Endometrial microvascular endothelial cells (primary cell): ENCODE results near the gene COL27A1. TPM values are rescaled to one million over a fixed set of nuclear protein-coding genes. Genes with fewer than 3 reads are reported as not detected.

Experiments
- in situ Hi-C: cut with HindIII; loops from 2 replicates; pipeline ENCODE4 v1.10.0; 2017; ENCODE audit warnings: low sequenced_read_pairs, low pct_unique_long_range_greater_than_20kb; ENCODE audit errors: inconsistent ontology term
- total RNA-seq: library from RNA; depleted of rRNA; stranded (reverse); fragments of >200 nt; gene quantifications from one replicate; pipeline ENCODE4 v1.2.3, GENCODE V29; 2015; ENCODE audit errors: inconsistent ontology term

COL27A1 gene
- total RNA-seq, 1 donor from 2014 or later: 17.4 TPM

DNA sequence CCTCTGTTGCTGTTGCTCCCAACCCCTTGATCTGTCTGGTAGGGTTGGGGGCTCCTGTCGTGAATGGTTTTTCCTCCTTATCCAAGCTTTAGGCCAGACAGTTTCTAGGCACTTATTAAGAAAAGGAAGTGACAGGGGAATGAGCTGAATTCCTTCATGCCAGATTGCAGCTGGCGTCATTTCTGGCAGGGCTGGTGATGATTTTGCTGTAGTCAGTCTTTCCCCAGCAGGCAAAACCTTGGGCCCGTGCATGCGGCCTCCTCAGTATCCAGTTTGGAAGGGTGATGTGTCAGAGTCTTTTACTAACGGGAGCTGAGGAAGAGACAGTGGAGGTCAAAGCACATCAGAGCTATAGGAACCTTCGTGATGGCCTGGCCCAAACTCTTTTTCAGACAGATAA, 58.8 kb downstream of the COL27A1 start:
- in situ Hi-C loops: no loop called here

DNA sequence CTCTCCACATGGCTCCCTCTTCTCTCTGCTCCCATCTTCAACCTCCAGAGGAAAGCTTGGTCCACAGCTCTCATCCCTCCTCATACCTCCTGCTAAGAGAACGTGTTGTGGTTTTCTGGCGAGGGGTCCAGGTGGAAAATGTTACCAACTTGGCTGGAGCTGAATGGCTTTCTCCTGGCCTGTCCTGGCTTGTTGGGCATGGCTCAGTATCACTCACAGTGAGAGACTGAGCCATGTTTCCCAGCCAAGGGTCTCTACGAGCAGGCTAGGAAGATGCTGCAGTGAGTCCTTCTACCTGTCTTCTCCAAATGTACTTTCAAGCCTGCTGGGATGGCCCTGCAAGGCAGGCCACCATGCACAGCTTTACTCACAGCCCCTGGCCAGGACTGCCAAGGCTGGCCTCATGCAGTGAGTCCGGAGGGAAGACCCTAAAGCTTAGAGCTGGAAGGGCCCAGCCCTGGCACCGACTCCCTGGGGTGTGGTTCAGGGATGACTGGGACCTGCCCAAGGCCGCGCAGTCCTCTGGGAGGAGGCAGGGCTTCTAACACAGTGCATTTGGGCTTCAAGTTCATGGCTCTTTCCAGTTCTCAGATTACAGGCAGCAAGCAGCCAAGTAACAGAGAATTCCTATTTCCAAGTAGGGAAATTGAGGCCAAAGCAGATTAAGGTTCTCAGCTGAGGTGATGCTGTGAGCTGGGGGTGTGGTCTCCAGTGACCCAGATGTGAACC, 59.5 kb downstream of the COL27A1 start:
- in situ Hi-C loops: no loop called here

DNA sequence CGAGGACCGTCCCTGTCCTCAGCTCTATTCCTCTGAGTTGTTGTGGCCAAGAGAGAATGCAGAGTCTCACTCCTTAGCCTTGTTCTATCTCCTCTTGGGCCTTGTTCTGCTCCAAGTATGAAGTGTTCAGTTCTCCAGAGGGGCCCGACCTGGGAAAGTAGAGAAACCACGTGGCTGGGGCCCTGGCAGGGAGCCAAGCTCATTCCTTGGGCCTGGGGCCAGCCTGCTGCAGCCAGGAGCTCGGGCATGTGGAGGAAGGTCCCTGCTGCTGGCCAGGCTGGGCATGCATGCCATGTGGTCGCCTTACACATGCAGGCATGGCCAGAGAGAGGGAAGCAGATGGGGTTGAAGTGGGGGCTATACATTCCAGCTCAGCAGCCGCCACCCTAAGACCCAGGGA, 60.7 kb downstream of the COL27A1 start:
- in situ Hi-C loops: no loop called here

DNA sequence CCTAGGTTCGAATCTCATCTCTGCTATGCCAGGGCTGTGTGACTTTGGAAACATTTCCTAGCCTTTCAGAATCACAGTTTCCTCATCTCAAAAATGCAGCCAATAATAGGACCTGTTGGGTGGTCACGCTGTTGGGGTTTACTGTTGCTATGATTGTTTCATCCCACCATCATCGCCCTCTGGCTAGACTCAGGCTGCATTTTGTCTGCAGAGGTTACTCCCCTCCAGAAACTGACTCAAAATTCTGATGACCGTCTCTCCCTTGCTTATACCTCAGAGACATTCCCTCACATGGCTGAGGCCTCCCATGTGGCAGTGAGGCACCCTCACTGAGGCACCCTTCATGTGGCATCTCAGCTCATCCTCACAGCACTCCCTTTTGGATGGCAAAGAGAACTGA, 61.6 kb downstream of the COL27A1 start:
- in situ Hi-C loops: no loop called here

DNA sequence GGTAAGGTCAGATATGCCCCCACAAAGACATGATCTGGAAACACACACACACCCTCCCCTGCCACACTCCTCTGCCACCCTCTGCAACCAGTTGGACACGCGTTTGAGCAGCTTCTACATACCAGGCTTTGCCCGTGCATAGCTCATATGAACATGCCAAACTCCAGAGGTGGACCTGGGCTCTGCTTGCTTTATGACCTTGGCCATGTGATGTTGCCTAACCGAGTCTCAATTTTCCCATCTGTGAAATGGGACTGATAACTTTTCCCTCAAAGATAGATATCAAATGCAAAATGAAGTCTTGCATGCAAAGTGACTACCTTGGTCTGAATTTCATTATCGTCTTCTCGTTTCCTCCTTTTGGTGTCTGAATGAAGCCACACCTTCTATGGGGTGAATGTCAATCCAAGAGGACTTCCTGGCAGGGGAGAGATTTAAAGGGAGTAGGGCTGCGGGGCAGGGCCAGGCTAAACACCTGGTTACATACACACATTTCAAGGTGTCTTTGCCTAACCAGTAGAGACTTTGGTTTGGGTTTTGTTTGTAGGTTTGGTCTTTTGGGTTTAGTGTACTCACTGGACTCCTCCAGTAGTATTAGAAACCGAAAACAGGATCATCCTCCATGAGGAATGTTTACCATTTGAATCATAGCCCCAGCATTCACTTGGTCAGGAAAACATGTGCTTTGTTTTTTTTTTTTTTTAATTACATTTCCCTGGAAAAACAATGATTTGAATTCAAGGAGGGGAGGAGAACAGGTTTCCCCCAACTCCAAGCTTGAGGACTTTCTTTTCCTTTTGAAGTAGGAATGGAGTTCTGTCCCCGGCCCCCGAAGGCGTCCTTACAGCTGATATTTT, 63.2 kb downstream of the COL27A1 start:
- in situ Hi-C loops: no loop called here

DNA sequence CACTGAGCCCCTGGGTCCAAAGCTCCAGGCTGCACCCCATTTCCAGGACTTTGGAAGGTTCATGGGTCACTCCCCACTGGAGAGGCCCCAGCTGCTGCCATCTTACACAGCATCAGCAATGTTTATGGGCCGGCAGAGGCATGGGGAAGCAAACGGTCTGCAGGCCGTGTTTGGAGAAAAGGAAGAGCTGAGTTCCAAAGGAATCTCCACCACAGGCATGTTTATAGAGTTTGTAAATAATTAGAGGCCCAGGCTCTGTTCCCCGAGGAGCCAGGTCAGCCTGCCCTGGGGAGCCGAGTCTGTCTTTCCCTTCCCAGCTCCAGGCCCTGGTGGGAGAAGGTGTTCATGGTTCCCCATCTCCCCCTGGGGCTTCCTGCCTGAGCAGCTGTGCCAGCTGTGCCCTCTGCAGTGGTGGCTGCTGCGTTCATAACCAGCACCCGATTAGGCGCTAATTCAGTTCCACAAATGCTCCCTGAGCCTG, 64.8 kb downstream of the COL27A1 start:
- in situ Hi-C loops: no loop called here

DNA sequence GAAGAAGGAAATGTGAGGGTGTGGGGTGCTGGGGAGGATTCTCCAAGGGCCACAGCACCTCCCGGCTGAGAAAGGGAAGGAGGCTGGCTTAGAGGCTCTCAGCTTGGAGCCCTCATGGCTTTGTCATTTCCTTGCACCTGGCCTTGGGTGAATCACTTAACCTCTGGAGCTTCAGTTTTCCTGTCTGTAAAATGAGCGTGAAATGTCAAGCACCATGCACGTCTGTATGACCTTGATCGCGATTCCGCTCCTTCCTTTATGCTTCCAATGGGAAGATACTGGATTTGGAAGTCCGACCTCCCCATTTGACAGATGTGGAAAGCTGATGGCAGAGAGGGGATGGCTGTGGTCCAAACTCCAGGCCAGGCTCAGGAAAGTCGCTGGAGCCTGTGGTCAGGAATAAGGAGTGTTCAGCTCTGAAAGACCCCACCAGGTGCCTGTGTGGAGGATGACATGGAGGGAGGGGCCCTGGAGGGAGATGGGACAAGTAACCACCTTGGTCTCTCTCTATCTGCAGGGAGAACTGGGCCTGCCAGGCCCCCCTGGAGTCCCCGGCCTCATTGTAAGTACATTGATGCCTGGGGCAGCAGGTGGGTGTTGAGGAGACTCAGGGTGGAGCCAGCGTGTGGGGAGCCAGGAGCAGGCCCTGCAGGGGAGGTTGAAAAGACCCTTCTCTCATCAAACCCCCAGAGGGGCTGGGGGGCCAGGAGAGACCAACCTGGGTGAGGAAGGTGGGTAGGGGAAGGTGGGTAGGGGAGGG, 66.5 kb downstream of the COL27A1 start:
- in situ Hi-C loops: no loop called here

DNA sequence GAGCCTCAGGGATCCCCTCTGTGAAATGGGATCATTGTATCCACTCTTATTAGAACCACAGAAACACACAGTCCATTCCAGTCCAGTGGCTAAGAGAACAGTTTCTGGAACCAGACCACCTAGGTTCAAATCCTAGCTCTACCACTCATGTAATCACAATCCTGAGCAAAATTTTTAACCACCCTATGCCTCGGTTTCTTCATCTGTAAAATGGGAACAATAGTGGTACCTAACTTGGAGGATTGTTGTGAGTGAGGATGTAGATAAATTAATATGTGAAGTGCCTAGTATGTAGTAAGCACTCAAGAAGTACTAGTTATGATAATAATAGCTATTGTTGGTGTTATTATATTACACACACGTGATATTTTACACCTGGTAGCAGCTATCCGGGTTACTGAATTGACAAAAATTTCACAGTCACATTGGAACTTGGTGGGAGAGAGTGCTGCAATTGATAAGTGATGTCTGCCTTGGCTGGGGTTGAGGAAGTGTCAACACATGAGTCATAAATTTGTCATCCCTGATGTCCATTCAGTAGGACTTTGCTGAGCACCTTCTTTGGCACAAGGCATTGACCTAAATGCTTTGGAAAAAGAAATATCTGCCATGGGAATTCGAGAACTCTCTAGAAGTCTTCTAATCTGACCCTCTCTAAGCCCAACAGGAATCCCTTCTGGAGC, 68.4 kb downstream of the COL27A1 start:
- in situ Hi-C loops: no loop called here

DNA sequence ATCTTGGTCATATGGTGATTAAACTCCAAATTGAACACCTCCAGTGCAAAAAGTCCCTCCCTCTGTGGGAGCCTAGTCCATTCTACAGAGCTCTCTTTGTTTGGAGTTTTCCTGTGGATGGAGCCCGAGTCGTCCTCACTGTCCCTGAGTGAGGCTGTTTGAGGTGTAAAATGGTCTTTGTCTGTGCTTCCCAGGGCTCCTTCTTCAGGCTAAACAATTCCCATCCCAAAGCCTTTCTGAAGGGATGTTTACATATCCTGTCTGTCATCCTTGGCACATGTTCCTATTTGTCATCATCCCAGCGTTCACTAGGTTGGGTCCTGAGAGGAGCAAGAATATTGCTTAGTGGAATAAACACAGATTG, 68.9 kb downstream of the COL27A1 start:
- in situ Hi-C loops: no loop called here

DNA sequence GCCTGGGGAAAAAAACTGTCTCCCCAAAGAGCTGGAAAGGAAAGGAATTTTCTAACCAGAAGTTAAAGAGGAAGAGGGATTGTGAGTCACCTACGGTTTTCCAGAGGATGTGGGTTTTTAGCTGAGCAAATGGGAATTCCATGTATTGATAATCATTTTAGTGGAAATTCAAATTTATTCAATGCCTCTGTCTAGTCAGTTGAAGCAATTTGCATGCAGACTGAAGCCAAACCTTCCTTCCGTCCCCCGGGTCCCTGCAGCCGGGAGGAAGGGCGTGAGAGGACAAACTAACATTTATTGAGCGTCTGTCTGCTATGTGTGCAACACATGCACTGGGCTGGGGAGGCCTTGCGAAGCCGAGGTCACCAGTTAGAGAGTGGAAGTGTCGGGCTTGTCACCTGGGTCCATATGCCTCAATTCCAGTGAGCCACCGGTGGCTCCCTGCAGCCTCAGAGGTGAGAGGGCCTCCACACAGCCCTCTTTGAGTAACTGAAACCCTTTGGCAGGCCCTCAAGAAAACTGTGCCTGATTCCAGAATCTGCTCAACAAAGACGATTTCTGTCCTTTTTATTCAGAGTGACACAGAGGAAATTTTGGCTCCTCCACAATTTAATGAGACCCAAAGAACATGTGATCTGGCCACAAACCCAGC, 70.3 kb downstream of the COL27A1 start:
- in situ Hi-C loops: no loop called here

DNA sequence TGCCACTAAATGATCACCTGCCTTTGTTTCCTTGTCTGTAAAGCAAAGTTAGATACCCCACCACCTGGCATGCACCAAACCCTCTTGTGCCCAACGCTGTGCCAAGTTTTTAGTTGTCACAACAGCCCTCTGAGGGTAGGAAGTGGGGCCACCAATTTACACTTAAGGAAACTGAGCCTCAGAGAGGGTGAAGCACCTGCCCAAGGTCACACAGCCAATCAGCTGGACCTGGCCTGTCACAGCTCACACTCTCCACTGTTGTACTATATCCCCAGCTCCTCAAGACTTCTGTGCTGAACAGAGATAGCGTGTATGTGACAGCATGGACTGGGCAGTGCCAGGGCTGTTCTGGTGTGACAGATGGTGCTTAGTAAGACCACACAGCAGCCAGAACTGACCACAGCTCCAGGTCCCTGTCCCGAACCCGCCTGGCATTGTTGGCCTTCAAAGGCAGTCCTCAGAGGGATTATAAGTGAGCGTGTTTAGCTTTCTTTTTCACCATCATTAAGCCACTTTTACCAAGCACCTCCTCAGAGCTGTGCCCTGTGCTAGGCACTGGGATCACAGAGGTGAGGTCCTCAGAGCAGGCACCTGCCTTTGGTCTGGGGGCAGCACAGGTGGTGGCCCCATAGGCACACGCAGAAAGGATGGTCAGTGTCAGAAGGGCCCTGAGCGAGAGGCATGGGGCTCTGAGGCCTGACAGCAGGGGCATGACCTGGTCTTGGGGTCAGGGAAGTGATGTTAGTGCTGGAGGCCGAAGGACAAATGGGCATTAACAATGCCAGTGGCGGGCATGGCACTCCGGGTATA, 71.1 kb downstream of the COL27A1 start:
- in situ Hi-C loops: no loop called here

DNA sequence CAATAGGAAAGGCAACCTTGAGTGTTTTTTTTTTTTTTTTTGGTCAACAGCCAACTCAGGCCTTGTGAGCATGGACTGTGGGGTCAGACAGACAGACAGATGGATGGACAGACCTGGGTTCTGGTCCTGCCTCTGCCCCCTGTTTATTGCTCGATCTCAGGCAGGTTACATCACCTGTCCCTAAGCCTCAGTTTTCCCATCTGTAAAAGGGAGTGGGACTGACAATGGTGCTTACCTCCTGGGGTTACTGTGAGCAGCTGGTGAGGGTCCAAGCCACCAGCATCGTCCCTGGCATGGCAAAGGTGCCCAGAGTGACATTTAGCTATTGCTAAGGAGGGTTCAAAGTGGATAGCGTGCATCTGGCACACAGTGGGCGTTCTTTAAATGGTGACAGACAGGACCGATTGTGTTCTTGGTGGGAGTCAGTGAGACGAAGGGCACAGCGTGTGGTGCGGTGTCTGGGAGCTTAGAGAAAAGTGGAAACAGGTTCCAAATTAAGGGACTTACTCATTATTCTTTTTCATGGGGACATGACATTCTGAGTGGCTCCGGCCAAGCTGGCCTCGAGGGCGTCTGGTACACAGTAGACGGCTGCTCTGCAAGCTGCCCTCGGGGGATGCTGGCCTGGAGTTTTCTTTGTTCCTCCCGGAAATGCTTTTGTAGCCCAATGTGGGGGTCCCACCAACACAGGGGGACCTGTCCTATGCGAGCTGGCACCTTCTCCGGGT, 72.1 kb downstream of the COL27A1 start:
- in situ Hi-C loops: no loop called here

DNA sequence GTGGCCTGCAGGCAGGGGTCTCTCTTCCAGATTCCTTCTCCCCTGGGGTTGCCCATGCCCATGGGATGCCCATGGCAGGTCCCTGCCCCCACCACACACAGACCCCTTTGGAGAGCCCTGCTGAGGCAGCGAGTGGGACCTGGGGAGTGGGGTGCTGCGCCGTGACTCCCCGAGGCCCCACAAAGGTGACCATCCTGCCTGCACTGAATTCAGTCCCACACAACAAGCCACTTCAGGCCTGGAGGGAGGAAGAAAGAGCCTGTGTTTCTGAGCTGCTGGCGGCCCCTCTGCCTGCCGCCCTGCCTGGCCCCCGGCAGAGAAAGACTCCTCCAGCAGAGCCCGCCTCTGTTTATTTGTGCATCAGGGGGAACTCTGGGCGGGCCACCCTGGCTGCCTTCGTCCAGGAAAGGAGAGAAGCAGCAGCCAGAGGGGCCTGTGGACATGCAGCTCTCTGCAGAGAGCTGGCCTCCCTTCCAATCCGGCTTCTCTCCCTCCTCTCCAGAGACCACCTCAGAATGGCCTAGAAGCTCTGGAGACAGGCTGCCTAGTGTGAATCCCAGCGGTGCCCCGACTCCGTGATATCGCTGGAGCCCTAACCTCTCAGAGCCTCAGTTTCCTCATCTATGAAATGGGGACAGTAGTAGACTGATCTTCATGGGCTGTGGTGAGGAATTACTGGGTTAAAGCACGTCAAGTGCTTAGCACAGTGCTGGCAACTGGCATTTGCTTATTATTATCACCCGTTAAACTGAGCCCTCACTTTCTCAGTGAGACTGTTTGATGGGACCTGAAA, 72.9 kb downstream of the COL27A1 start:
- in situ Hi-C loops: no loop called here

DNA sequence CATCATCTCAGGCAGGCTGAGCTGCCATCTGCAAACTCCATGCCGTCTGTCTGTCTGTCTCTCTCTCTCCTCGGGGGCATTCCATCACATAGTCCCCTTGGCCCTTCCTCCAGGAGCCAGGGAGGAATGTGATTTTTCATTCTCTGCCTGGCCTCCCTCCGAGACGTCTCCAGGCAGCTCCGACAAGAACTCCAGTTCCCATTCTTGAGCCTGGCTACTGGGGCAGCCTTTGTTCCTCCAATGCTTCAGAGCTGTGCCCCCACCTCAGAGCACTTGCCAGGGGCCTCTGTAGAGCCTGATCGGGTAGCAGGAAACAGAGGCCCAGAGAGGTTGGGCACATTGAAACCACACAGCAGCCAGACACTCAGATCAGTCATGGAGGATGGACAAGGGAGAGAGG, 74.0 kb downstream of the COL27A1 start:
- in situ Hi-C loops: no loop called here

DNA sequence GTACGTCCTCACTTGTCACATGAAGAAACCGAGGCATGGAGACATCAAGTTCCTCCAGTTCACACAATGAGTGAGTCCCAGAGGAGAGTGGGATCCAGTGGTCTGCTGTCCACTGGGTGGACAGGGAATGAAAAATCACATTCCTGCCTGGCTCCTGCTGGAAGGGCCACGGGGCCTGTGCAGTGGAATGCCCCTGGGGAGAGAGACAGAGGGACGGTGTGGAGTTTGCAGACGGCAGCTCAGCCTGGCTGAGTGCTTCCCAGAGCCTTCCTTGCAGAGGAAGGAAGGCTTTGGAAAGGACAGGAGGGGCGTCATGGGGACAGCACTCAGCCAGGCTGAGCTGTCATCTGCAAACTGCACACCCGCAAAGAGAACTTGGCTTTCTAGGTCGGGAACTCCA, 74.7 kb downstream of the COL27A1 start:
- in situ Hi-C loops: no loop called here

DNA sequence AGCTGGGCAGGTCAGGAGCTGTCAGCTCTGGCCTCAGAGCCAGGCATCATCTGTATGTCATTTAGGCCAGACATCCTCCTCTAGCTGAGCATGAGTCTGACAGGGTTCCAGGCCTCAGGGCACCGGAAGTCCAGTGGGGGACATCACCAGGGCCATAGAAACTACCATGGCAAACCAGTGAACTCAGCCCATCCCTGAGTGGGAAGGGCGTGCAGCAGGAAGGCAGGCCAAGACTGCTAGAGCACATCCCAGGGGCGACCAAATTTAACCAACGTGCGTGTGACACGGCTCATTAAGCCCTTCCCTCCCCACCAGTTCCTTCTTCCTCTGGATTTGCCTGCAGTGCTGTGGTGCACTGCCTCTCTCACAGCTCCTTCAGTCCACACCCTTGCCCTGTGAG, 75.9 kb downstream of the COL27A1 start:
- in situ Hi-C loops: no loop called here
